ENCODE measurements around the gene CCR8. TPM values are rescaled to one million over a fixed set of nuclear protein-coding genes. Genes with fewer than 3 reads are reported as not detected.

Gene CCR8
- total and polyA plus RNA-seq, 8 donors: not detected

DNA sequence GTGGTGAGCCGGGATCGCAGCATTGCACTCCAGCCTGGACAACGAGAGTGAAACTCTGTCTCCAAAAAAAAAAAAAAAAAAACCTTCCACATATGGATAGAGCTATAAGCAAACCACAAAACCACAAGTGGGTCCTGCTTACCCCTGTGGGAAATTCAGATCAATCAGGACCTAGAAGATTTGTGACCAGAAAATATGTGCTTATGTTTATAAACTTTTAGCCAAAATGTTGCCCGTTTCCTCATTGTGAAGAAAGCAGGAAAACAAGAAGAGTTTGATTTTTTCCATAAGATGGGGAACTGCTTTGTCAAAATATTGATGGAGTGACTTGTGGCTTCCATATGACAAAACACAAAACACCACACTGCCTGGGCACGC lies 50.3 kb downstream of the CCR8 start:
- TF ChIP-seq, protein P1, sequence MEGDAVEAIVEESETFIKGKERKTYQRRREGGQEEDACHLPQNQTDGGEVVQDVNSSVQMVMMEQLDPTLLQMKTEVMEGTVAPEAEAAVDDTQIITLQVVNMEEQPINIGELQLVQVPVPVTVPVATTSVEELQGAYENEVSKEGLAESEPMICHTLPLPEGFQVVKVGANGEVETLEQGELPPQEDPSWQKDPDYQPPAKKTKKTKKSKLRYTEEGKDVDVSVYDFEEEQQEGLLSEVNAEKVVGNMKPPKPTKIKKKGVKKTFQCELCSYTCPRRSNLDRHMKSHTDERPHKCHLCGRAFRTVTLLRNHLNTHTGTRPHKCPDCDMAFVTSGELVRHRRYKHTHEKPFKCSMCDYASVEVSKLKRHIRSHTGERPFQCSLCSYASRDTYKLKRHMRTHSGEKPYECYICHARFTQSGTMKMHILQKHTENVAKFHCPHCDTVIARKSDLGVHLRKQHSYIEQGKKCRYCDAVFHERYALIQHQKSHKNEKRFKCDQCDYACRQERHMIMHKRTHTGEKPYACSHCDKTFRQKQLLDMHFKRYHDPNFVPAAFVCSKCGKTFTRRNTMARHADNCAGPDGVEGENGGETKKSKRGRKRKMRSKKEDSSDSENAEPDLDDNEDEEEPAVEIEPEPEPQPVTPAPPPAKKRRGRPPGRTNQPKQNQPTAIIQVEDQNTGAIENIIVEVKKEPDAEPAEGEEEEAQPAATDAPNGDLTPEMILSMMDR (IDR thresholded peaks at IDR 0.05): no peak
- no peak for FAIRE-seq
- intact Hi-C loops (cut with DNase I): loop anchor here in 1 of 3 donors (10.0 kb wide), 1 partner anchor 175 kb away; no protein-coding TSS in a partner anchor
- Histone ChIP-seq H3K4me3 (no peak overlapping the region), H3K36me3 (no peaks in the 10 kb centered on the region), H3K4me1 (peaks cover 20 to 34% (median 32%) of the 10 kb centered on the region in 3 donors), H3K27me3 (no peaks in the 10 kb centered on the region), H3K9me3 (no peaks in the 10 kb centered on the region), H3K27ac (peak overlapping the region in 3 of 4 donors; percentile 6 to 46 (median 26))
- no peak for ATAC-seq
- 85 to 91% methylated on average over 5 of the region's 5 CpGs for WGBS, 2 donors
- no peak for DNase-seq

DNA sequence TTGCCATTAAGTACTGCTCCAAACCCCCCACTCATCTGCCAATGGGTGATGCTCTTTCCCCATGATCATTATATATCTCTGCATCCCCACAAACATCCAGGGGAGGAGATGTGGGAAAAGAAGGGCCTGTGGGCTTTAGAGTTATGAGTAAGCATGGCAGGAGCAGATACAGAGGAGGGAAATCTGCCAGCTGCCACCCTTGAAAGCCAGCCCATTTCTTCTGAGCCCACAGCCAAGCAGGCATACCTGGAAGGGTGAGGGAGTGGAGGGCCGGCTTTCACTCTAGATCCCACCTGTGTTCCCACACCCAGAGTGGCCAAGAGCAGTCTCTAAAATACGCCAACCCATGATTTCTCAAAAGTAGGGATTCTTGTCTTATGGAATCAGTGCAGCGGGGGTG lies 51.9 kb downstream of the CCR8 start:
- peak in 3 of 4 donors; percentile 13 to 33 (median 27) for ATAC-seq
- H3K4me1 ChIP-seq: peaks cover 26 to 45% (median 43%) of the 10 kb centered on the region in 3 donors
- H3K4me3 ChIP-seq: no peak overlapping the region
- intact Hi-C loops (cut with DNase I): no loop called here
- H3K9me3 ChIP-seq: no peaks in the 10 kb centered on the region
- peak in 5 of 6 donors; percentile 75 to 84 (median 80) for DNase-seq
- peak overlapping the region in 3 of 4 donors; percentile 47 to 96 (median 94) for H3K27ac ChIP-seq
- TF ChIP-seq, protein P1 (IDR thresholded peaks at IDR 0.05): no peak
- no peak for FAIRE-seq
- WGBS, 2 donors: 41 to 45% methylated on average over 3 of the region's 3 CpGs
- H3K27me3 ChIP-seq: no peaks in the 10 kb centered on the region
- H3K36me3 ChIP-seq: no peaks in the 10 kb centered on the region

Other genes starting within 250 kb of the CCR8 start
- gene GORASP1, start 222.1 kb upstream of the CCR8 start, total RNA-seq: 10 to 100 TPM; 25.9 to 48.6 (median 31.6) TPM
- gene GORASP1, start 222.1 kb upstream of the CCR8 start, polyA plus RNA-seq: 10 to 100 TPM; 56.2 to 79.6 TPM
- 1 to 10 TPM; 3.1 to 9.6 (median 5.5) TPM for gene TTC21A, start 222.0 kb upstream of the CCR8 start, total RNA-seq
- gene TTC21A, start 222.0 kb upstream of the CCR8 start, polyA plus RNA-seq: 10 to 100 TPM; 21.7 to 31.3 TPM
- 10 to 100 TPM in 5 of 6 donors, 1 to 10 TPM in 1; 9.0 to 29.2 (median 13.4) TPM for gene CSRNP1, start 176.1 kb upstream of the CCR8 start, total RNA-seq
- 10 to 100 TPM; 20.3 to 31.4 TPM for gene CSRNP1, start 176.1 kb upstream of the CCR8 start, polyA plus RNA-seq
- gene XIRP1, start 137.1 kb upstream of the CCR8 start, total RNA-seq: under 1 TPM in 2 of 6 donors, not detected in 4; 0.09 to 0.43 TPM
- gene XIRP1, start 137.1 kb upstream of the CCR8 start, polyA plus RNA-seq: under 1 TPM; 0.08 to 0.14 TPM
- 10 to 100 TPM in 1 of 6 donors, 1 to 10 TPM in 4, under 1 TPM in 1; 0.23 to 13.0 (median 1.6) TPM for gene CX3CR1, start 49.7 kb upstream of the CCR8 start, total RNA-seq
- under 1 TPM; 0.08 to 0.14 TPM for gene CX3CR1, start 49.7 kb upstream of the CCR8 start, polyA plus RNA-seq
- gene SLC25A38, start 53.7 kb downstream of the CCR8 start, total RNA-seq: 10 to 100 TPM; 14.2 to 29.4 (median 21.1) TPM
- 10 to 100 TPM; 25.1 to 29.4 TPM for gene SLC25A38, start 53.7 kb downstream of the CCR8 start, polyA plus RNA-seq
- 1,000 to 10,000 TPM in 1 of 6 donors, 100 to 1,000 TPM in 5; 540 to 1,016 (median 687) TPM for gene RPSA, start 77.0 kb downstream of the CCR8 start, total RNA-seq
- 100 to 1,000 TPM; 840 to 998 TPM for gene RPSA, start 77.0 kb downstream of the CCR8 start, polyA plus RNA-seq
- not detected for gene MOBP, start 138.0 kb downstream of the CCR8 start, total RNA-seq
- not detected for gene MOBP, start 138.0 kb downstream of the CCR8 start, polyA plus RNA-seq